Measurements from ENCODE around the gene LIMA1.
"Not testable (repeated sequence)": the region's sequence is repeated elsewhere in the genome, so short reads cannot be mapped to it uniquely, and the experiment has no call there.

The LIMA1 gene

GRCh38 chr12:50285253-50285652, 1.9 kb upstream of the LIMA1 start:
- no peak for DNase-seq

- peak; percentile 40 for DNase-seq
These were observed 545 bp downstream of the LIMA1 start for GRCh38 chr12:50282721-50283228.

GRCh38 chr12:50279501-50279900, 3.8 kb downstream of the LIMA1 start:
- no peak for DNase-seq

GRCh38 chr12:50276912-50277671, 6.2 kb downstream of the LIMA1 start:
- DNase-seq: peak; percentile 8

GRCh38 chr12:50276068-50276467, 7.3 kb downstream of the LIMA1 start:
- DNase-seq: no peak

- no peak for DNase-seq
These were observed 7.8 kb downstream of the LIMA1 start for GRCh38 chr12:50275556-50275955.

- not testable (repeated sequence) for DNase-seq
These were observed 8.2 kb downstream of the LIMA1 start for GRCh38 chr12:50275127-50275526.

- no peak for DNase-seq
These were observed 11.5 kb downstream of the LIMA1 start for GRCh38 chr12:50271724-50272247.

- DNase-seq: no peak
These were observed 14.8 kb downstream of the LIMA1 start for GRCh38 chr12:50268482-50268881.

- no peak for DNase-seq
These were observed 17.4 kb downstream of the LIMA1 start for GRCh38 chr12:50265770-50266524.

- no peak for DNase-seq
These were observed 19.5 kb downstream of the LIMA1 start for GRCh38 chr12:50263832-50264231.

- DNase-seq: peak; percentile 13
These were observed 21.7 kb downstream of the LIMA1 start for GRCh38 chr12:50261654-50262053.

GRCh38 chr12:50258167-50258551, 25.2 kb downstream of the LIMA1 start:
- no peak for DNase-seq

- DNase-seq: peak; percentile 70
These were observed 25.8 kb downstream of the LIMA1 start for GRCh38 chr12:50257236-50258166.

GRCh38 chr12:50256761-50257160, 26.6 kb downstream of the LIMA1 start:
- no peak for DNase-seq

GRCh38 chr12:50252977-50253602, 30.2 kb downstream of the LIMA1 start:
- no peak for DNase-seq

GRCh38 chr12:50251619-50252252, 31.6 kb downstream of the LIMA1 start:
- no peak for DNase-seq

- no peak for DNase-seq
These were observed 33.7 kb downstream of the LIMA1 start for GRCh38 chr12:50249464-50250182.

- DNase-seq: no peak
These were observed 34.4 kb downstream of the LIMA1 start for GRCh38 chr12:50248883-50249282.

- no peak for DNase-seq
These were observed 34.9 kb downstream of the LIMA1 start for GRCh38 chr12:50248411-50248810.

- DNase-seq: not testable (repeated sequence)
These were observed 35.7 kb downstream of the LIMA1 start for GRCh38 chr12:50247665-50248064.

Data from fibroblast of skin of scalp (primary cell).